Smooth muscle cell (in vitro differentiated cells): ENCODE results near the gene BRME1. TPM values are rescaled to one million over a fixed set of nuclear protein-coding genes. Genes with fewer than 3 reads are reported as not detected.

Experiments
- DNase-seq: peaks from one replicate; lab custom pipeline; 2025; ENCODE audit not compliant: unreplicated experiment; lab: John Stamatoyannopoulos, UW
- H2AFZ ChIP-seq: fragments of 200-600 bp; sonication (generic); 2 replicates; pipeline ENCODE4 v1.6.0; 2016; ENCODE audit warnings: antibody characterized with exemption, low read depth, mild to moderate bottlenecking
- H3F3A ChIP-seq: fragments of 200-600 bp; sonication (generic); 2 replicates; pipeline ENCODE4 v1.6.0; 2017; ENCODE audit warnings: antibody characterized with exemption, low read depth
- H3K27ac ChIP-seq: fragments of 200-600 bp; sonication (generic); 2 replicates; pipeline ENCODE4 v1.5.1; 2016; ENCODE audit warnings: low read depth, mild to moderate bottlenecking
- H3K27me3 ChIP-seq: fragments of 200-600 bp; sonication (generic); 2 replicates; pipeline ENCODE4 v1.6.1; 2016; ENCODE audit warnings: low read depth, mild to moderate bottlenecking
- H3K36me3 ChIP-seq: fragments of 200-600 bp; sonication (generic); 2 replicates; pipeline ENCODE4 v1.5.1; 2016; ENCODE audit warnings: low read depth
- H3K4me1 ChIP-seq: fragments of 200-600 bp; sonication (generic); 2 replicates; pipeline ENCODE4 v1.5.1; 2016; ENCODE audit warnings: low read depth
- H3K4me2 ChIP-seq: fragments of 200-600 bp; sonication (generic); 2 replicates; pipeline ENCODE4 v1.6.0; 2016; ENCODE audit warnings: mild to moderate bottlenecking
- H3K4me3 ChIP-seq: fragments of 200-600 bp; sonication (generic); 2 replicates; pipeline ENCODE4 v1.5.1; 2016; ENCODE audit warnings: mild to moderate bottlenecking
- H3K79me2 ChIP-seq: fragments of 200-600 bp; sonication (generic); 2 replicates; pipeline ENCODE4 v1.6.0; 2016; ENCODE audit warnings: low read depth, mild to moderate bottlenecking
- H3K9ac ChIP-seq: fragments of 200-600 bp; sonication (generic); 2 replicates; pipeline ENCODE4 v1.6.0; 2016; ENCODE audit warnings: low read depth
- H3K9me3 ChIP-seq: fragments of 200-600 bp; sonication (generic); replicated peaks from 2 replicates; pipeline ENCODE4 v1.5.1; 2016; ENCODE audit warnings: low read depth
- H4K20me1 ChIP-seq: fragments of 200-600 bp; sonication (generic); 2 replicates; pipeline ENCODE4 v1.6.0; 2016; ENCODE audit warnings: low read depth
- CTCF ChIP-seq: fragments of 200-600 bp; sonication (generic); IDR thresholded peaks from 2 replicates; pipeline ENCODE4 v1.5.1; 2017; ENCODE audit warnings: borderline replicate concordance, mild to moderate bottlenecking, antibody characterized with exemption; ENCODE audit not compliant: insufficient read depth, poor library complexity, severe bottlenecking
- WGBS: methylation state at CpG from one replicate; pipeline ENCODE4 v1.1.7; 2016; ENCODE audit warnings: low lambda C conversion rate; 5-methylcytosine and 5-hydroxymethylcytosine counted together
- polyA plus RNA-seq: library from polyadenylated mRNA; unstranded; fragments of >200 nt; fragmentation: Nextera tagmentation; extraction: Ambion mirVana; gene quantifications from 2 replicates; pipeline ENCODE4 v1.2.1, GENCODE V29; 2016
- total RNA-seq: library from RNA; depleted of rRNA; stranded (reverse); fragments of >200 nt; gene quantifications from 2 replicates; pipeline ENCODE4 v1.2.3, GENCODE V29; 2014

The BRME1 gene
- total and polyA plus RNA-seq, 2 experiments from 2014 or later = 0.72 to 2.2 TPM

- 6% methylated on average over 16 of the region's 45 CpGs for WGBS
- no peak overlapping the region for H3K9ac ChIP-seq
These were observed 33.1 kb downstream of the BRME1 start for GRCh38 chr19:13872695-13873389.

GRCh38 chr19:13872339-13872694 lies 33.6 kb downstream of the BRME1 start:
- Histone ChIP-seq H4K20me1 (no peaks in the 10 kb centered on the region), H3K4me1 (no peaks in the 10 kb centered on the region), H2AFZ (peak overlapping the region; percentile 92), H3K9me3 (no peaks in the 10 kb centered on the region), H3K4me2 (peak overlapping the region; percentile 90), H3F3A (peaks cover 6% of the 10 kb centered on the region), H3K36me3 (no peaks in the 10 kb centered on the region), H3K9ac (no peak overlapping the region), H3K27ac (no peak overlapping the region), H3K27me3 (no peaks in the 10 kb centered on the region), H3K79me2 (no peaks in the 10 kb centered on the region), H3K4me3 (peak overlapping the region; percentile 52)
- WGBS = 38% methylated on average over 5 of the region's 5 CpGs
- no peak for TF ChIP-seq CTCF
- DNase-seq = no peak

More at GRCh38 chr19:13872695-13873389, 33.1 kb downstream of the BRME1 start:
- Histone ChIP-seq H3K36me3 (no peaks in the 10 kb centered on the region), H3K4me3 (peak overlapping the region; percentile 52), H3K4me1 (no peaks in the 10 kb centered on the region), H4K20me1 (no peaks in the 10 kb centered on the region), H3K9me3 (no peaks in the 10 kb centered on the region), H3F3A (peaks cover 6% of the 10 kb centered on the region), H3K79me2 (no peaks in the 10 kb centered on the region), H2AFZ (peak overlapping the region; percentile 92), H3K4me2 (peak overlapping the region; percentile 90), H3K27me3 (no peaks in the 10 kb centered on the region), H3K27ac (no peak overlapping the region)
- peak; percentile 16 for TF ChIP-seq CTCF
- no peak for DNase-seq

GRCh38 chr19:13870873-13871272 lies 35.0 kb downstream of the BRME1 start:
- DNase-seq = no peak
- no peak overlapping the region for H3K27ac ChIP-seq
- H4K20me1 ChIP-seq = no peaks in the 10 kb centered on the region
- no peak overlapping the region for H3K4me2 ChIP-seq
- peaks cover 6% of the 10 kb centered on the region for H3F3A ChIP-seq
- H3K9ac ChIP-seq = no peak overlapping the region
- 79% methylated on average over 4 of the region's 4 CpGs for WGBS
- H3K27me3 ChIP-seq = no peaks in the 10 kb centered on the region
- no peaks in the 10 kb centered on the region for H3K36me3 ChIP-seq
- no peaks in the 10 kb centered on the region for H3K79me2 ChIP-seq
- H3K9me3 ChIP-seq = no peaks in the 10 kb centered on the region
- H2AFZ ChIP-seq = no peak overlapping the region
- peaks cover 5% of the 10 kb centered on the region for H3K4me1 ChIP-seq
- no peak overlapping the region for H3K4me3 ChIP-seq
- TF ChIP-seq CTCF = no peak

GRCh38 chr19:13869281-13869680 lies 36.6 kb downstream of the BRME1 start:
- Histone ChIP-seq H3K27ac (no peak overlapping the region), H3K36me3 (no peaks in the 10 kb centered on the region), H3K27me3 (no peaks in the 10 kb centered on the region), H3K4me2 (no peak overlapping the region), H2AFZ (no peak overlapping the region), H3K4me1 (peaks cover 6% of the 10 kb centered on the region), H3K4me3 (no peak overlapping the region), H3F3A (peaks cover 6% of the 10 kb centered on the region), H3K9ac (no peak overlapping the region), H3K9me3 (no peaks in the 10 kb centered on the region), H3K79me2 (no peaks in the 10 kb centered on the region), H4K20me1 (no peaks in the 10 kb centered on the region)
- WGBS = 86% methylated on average over 12 of the region's 13 CpGs
- no peak for DNase-seq
- no peak for TF ChIP-seq CTCF
